ENCODE results near the gene FAH. TPM values are rescaled to one million over a fixed set of nuclear protein-coding genes. Genes with fewer than 3 reads are reported as not detected.

The FAH gene
- total RNA-seq, 4 donors from 2014 or later, result 7.9 to 26.0 (median 10.1) TPM

DNA sequence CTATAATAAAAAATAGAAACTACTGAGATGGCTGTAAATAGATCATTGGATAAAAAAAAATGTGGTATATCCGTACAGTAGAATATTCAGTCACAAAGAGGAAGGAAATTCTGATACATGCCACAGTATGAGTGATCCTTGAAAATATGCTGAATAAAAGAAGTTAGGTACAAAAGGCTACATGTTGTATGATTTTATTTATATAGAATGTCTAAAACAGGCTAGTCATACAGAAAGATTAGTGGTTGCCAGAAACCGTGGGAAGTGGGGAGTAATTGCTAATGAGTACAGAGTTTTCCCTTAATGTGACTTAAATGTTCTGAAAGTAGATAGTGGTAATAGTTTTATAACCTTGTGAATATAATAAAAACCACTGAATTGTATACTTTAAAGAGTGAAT, 24.9 kb upstream of the FAH start:
- H3K27ac ChIP-seq, result no peak overlapping the region
- ATAC-seq, result no peak
- H3K4me1 ChIP-seq, result no peaks in the 10 kb centered on the region
- TF ChIP-seq CTCF (IDR thresholded peaks at IDR 0.05) (no peak), POLR2A (IDR thresholded peaks at IDR 0.05) (no peak), EP300 (IDR thresholded peaks at IDR 0.05) (no peak), POLR2AphosphoS5 (IDR thresholded peaks at IDR 0.05) (no peak)
- 68 to 96% methylated on average over 2 of the region's 2 CpGs for WGBS, 2 donors (ENCODE audit: low coverage in 1 of 2)
- no peak overlapping the region for H3K4me3 ChIP-seq
- H3K27me3 ChIP-seq, result no peaks in the 10 kb centered on the region
- H3K36me3 ChIP-seq, result peaks cover 0 to 76% of the 10 kb centered on the region in 2 donors
- no peaks in the 10 kb centered on the region for H3K9me3 ChIP-seq

GRCh38 chr15:80132382-80132781, 20.4 kb upstream of the FAH start:
- no peak overlapping the region for H3K27ac ChIP-seq
- no peak overlapping the region for H3K4me3 ChIP-seq
- H3K36me3 ChIP-seq, result peaks cover 0 to 65% of the 10 kb centered on the region in 2 donors
- no peak for ATAC-seq
- WGBS, 2 donors (ENCODE audit: low coverage in 1 of 2), result 100% methylated on average over 1 to 3 of the region's 3 CpGs
- peaks cover 0 to 9% (median 3%) of the 10 kb centered on the region in 3 donors for H3K4me1 ChIP-seq
- no peaks in the 10 kb centered on the region for H3K9me3 ChIP-seq
- H3K27me3 ChIP-seq, result no peaks in the 10 kb centered on the region
- no peak for TF ChIP-seq POLR2AphosphoS5 (IDR thresholded peaks at IDR 0.05)
- TF ChIP-seq EP300 (IDR thresholded peaks at IDR 0.05), result no peak
- no peak for TF ChIP-seq POLR2A (IDR thresholded peaks at IDR 0.05)
- no peak for TF ChIP-seq CTCF (IDR thresholded peaks at IDR 0.05)

- WGBS, 2 donors (ENCODE audit: low coverage in 1 of 2), result 32 to 42% methylated on average over 2 to 3 of the region's 3 CpGs
- H3K4me3 ChIP-seq, result no peak overlapping the region
- H3K27ac ChIP-seq, result no peak overlapping the region
- H3K36me3 ChIP-seq, result peaks cover 0 to 43% of the 10 kb centered on the region in 2 donors
- no peak for TF ChIP-seq CTCF (IDR thresholded peaks at IDR 0.05)
- no peak for TF ChIP-seq POLR2A (IDR thresholded peaks at IDR 0.05)
- no peak for TF ChIP-seq POLR2AphosphoS5 (IDR thresholded peaks at IDR 0.05)
- TF ChIP-seq EP300 (IDR thresholded peaks at IDR 0.05), result no peak
- H3K27me3 ChIP-seq, result no peaks in the 10 kb centered on the region
- no peak for ATAC-seq
- no peaks in the 10 kb centered on the region for H3K9me3 ChIP-seq
- peaks cover 0 to 9% (median 3%) of the 10 kb centered on the region in 3 donors for H3K4me1 ChIP-seq
Observed at GRCh38 chr15:80136854-80137253, 15.9 kb upstream of the FAH start.

- TF ChIP-seq EP300 (IDR thresholded peaks at IDR 0.05) (no peak), POLR2A (IDR thresholded peaks at IDR 0.05) (no peak), CTCF (IDR thresholded peaks at IDR 0.05) (no peak), POLR2AphosphoS5 (IDR thresholded peaks at IDR 0.05) (no peak)
- Histone ChIP-seq H3K36me3 (peaks cover 0 to 22% of the 10 kb centered on the region in 2 donors), H3K9me3 (no peaks in the 10 kb centered on the region), H3K4me3 (no peak overlapping the region), H3K27ac (no peak overlapping the region), H3K27me3 (no peaks in the 10 kb centered on the region), H3K4me1 (peaks cover 0 to 9% (median 3%) of the 10 kb centered on the region in 3 donors)
- WGBS, 2 donors (ENCODE audit: low coverage in 1 of 2), result 73 to 90% methylated on average over 2 to 3 of the region's 3 CpGs
- ATAC-seq, result no peak
Observed at GRCh38 chr15:80138961-80139360, 13.8 kb upstream of the FAH start.

- TF ChIP-seq CTCF (IDR thresholded peaks at IDR 0.05) (no peak), POLR2AphosphoS5 (IDR thresholded peaks at IDR 0.05) (no peak), EP300 (IDR thresholded peaks at IDR 0.05) (no peak), POLR2A (IDR thresholded peaks at IDR 0.05) (no peak)
- ATAC-seq, result no peak
- no peak overlapping the region for H3K4me3 ChIP-seq
- H3K27me3 ChIP-seq, result no peaks in the 10 kb centered on the region
- peaks cover 0 to 2% of the 10 kb centered on the region in 2 donors for H3K36me3 ChIP-seq
- H3K27ac ChIP-seq, result no peak overlapping the region
- peaks cover 0 to 9% (median 3%) of the 10 kb centered on the region in 3 donors for H3K4me1 ChIP-seq
- no peaks in the 10 kb centered on the region for H3K9me3 ChIP-seq
- WGBS, 2 donors (ENCODE audit: low coverage in 1 of 2), result 90 to 100% methylated on average over 1 to 4 of the region's 4 CpGs
Observed at GRCh38 chr15:80140909-80141308, 11.9 kb upstream of the FAH start.
